Fibroblast of villous mesenchyme (primary cell): ENCODE measurements around the gene ADGRD1. TPM values are rescaled to one million over a fixed set of nuclear protein-coding genes. Genes with fewer than 3 reads are reported as not detected.

Experiments
- DNase-seq: peaks from one replicate; pipeline ENCODE4 v3.0.0-alpha.2; 2010; ENCODE audit warnings: low read depth
- H3K4me3 ChIP-seq: 2 replicates; pipeline ENCODE4 v1.5.1; 2011; ENCODE audit warnings: low read depth, mild to moderate bottlenecking, low read length
- total RNA-seq: library from RNA; depleted of rRNA; stranded (reverse); fragments of >200 nt; gene quantifications from 2 replicates; pipeline ENCODE4 v1.2.3, GENCODE V29; 2012
- TF ChIP-seq, protein P1 (sequence below): IDR thresholded peaks from 2 replicates; pipeline ENCODE4 v1.5.1; 2012; ENCODE audit warnings: low read depth, mild to moderate bottlenecking, low read length; ENCODE audit not compliant: insufficient read depth

Gene ADGRD1
- total RNA-seq, 1 donor: under 0.01 TPM

DNA sequence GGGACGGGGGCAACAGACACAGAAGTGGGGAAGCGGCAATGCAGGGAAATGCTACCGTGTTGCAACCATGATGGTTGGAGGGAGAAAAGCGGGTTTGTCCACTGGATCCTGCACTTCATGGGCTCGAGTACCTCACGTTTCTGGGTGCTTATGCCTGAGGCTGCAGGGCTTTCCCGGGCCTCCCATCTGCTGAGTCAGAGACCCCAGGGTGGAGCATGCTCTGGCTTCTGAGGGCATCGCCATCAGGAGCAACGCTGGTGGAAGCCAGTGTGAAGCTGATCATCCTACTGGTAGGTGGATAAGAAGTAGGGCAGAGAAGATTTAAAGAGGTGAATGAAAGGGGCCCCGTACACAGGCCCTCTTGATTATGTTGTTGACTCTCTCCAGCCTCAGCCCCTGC lies 5.0 kb upstream of the ADGRD1 start:
- no peak overlapping the region for H3K4me3 ChIP-seq
- TF ChIP-seq, protein P1, sequence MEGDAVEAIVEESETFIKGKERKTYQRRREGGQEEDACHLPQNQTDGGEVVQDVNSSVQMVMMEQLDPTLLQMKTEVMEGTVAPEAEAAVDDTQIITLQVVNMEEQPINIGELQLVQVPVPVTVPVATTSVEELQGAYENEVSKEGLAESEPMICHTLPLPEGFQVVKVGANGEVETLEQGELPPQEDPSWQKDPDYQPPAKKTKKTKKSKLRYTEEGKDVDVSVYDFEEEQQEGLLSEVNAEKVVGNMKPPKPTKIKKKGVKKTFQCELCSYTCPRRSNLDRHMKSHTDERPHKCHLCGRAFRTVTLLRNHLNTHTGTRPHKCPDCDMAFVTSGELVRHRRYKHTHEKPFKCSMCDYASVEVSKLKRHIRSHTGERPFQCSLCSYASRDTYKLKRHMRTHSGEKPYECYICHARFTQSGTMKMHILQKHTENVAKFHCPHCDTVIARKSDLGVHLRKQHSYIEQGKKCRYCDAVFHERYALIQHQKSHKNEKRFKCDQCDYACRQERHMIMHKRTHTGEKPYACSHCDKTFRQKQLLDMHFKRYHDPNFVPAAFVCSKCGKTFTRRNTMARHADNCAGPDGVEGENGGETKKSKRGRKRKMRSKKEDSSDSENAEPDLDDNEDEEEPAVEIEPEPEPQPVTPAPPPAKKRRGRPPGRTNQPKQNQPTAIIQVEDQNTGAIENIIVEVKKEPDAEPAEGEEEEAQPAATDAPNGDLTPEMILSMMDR: no peak
- DNase-seq: no peak

- no peak for DNase-seq
- TF ChIP-seq, protein P1: no peak
- no peak overlapping the region for H3K4me3 ChIP-seq
Measured at GRCh38 chr12:130949806-130950205, 3.9 kb upstream of the ADGRD1 start.

GRCh38 chr12:130951636-130952035 lies 2.1 kb upstream of the ADGRD1 start:
- TF ChIP-seq, protein P1: no peak
- H3K4me3 ChIP-seq: no peak overlapping the region
- no peak for DNase-seq

DNA sequence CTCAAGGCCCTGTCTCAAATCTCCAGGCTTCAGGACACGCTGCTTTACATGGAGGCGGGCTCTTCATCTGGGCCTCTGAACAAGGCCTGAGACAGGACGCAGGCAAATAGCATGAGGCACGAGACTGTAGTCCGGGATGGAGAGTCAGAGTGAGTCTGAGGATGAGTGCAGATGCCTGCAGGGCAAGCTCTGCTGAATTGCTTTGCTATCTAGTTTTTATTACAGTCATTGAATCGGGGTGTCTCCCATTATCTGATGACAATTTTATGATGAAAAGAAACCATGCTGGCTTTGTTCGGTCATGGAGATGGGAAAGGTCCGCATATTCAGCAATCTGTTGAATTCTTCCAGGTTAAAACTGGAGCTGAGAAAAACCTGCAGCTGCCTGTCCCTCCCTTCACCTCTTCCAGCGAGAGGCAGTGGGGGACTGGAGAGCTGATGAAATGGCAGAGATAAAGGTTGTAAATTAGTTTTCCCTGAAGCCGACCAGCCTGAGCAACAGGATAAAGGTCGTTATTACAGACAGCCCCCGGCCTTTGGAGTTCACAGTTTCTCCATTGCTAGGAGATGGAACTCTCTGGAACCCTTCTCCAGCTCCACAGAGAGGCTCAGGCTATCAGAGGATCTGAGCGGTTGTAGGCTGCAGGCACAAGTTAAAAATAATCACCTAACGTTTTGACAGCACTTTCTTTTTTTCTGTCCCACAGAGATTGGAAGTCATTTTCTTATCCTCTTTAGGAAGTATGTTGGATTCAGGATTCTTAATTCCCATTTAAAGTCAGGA lies 1.3 kb upstream of the ADGRD1 start:
- peak; percentile 12 for DNase-seq
- TF ChIP-seq, protein P1: no peak
- H3K4me3 ChIP-seq: no peak overlapping the region

- no peak for DNase-seq
- no peak overlapping the region for H3K4me3 ChIP-seq
- TF ChIP-seq, protein P1: no peak
Measured at GRCh38 chr12:130954544-130954831, 781 bp downstream of the ADGRD1 start.

- no peak overlapping the region for H3K4me3 ChIP-seq
- DNase-seq: no peak
- TF ChIP-seq, protein P1: no peak
Measured at GRCh38 chr12:130955238-130955816, 1.6 kb downstream of the ADGRD1 start.
